Eye (tissue), 1 donor: ENCODE data around the gene ZNF521.

Experiments
- DNase-seq: peaks from one replicate; pipeline ENCODE4 v3.0.0-alpha.2; 2015

Gene ZNF521

GRCh38 chr18:25223899-25224886 lies 127.8 kb downstream of the ZNF521 start:
- DNase-seq, result no peak

- peak; percentile 38 for DNase-seq
Measured at GRCh38 chr18:25223211-25223610, 128.8 kb downstream of the ZNF521 start.

- DNase-seq, result no peak
Measured at GRCh38 chr18:25222648-25223047, 129.3 kb downstream of the ZNF521 start.

GRCh38 chr18:25210622-25211021 lies 141.3 kb downstream of the ZNF521 start:
- DNase-seq, result no peak

GRCh38 chr18:25192065-25192464 lies 159.9 kb downstream of the ZNF521 start:
- DNase-seq, result no peak

- DNase-seq, result no peak
Measured at GRCh38 chr18:25190472-25190871, 161.5 kb downstream of the ZNF521 start.

GRCh38 chr18:25189391-25190185 lies 162.4 kb downstream of the ZNF521 start:
- DNase-seq, result no peak

- DNase-seq, result peak; percentile 70
Measured at GRCh38 chr18:25187521-25188192, 164.3 kb downstream of the ZNF521 start.

- DNase-seq, result no peak
Measured at GRCh38 chr18:25186871-25187270, 165.1 kb downstream of the ZNF521 start.

- DNase-seq, result no peak
Measured at GRCh38 chr18:25181993-25182392, 170.0 kb downstream of the ZNF521 start.

- DNase-seq, result no peak
Measured at GRCh38 chr18:25181581-25181980, 170.4 kb downstream of the ZNF521 start.

GRCh38 chr18:25180973-25181548 lies 170.9 kb downstream of the ZNF521 start:
- DNase-seq, result no peak

- no peak for DNase-seq
Measured at GRCh38 chr18:25177631-25178030, 174.3 kb downstream of the ZNF521 start.

GRCh38 chr18:25176518-25177042 lies 175.4 kb downstream of the ZNF521 start:
- no peak for DNase-seq

GRCh38 chr18:25175558-25176517 lies 176.1 kb downstream of the ZNF521 start:
- no peak for DNase-seq

GRCh38 chr18:25174324-25174723 lies 177.6 kb downstream of the ZNF521 start:
- peak; percentile 62 for DNase-seq

- DNase-seq, result no peak
Measured at GRCh38 chr18:25171334-25171733, 180.6 kb downstream of the ZNF521 start.

GRCh38 chr18:25170402-25170801 lies 181.6 kb downstream of the ZNF521 start:
- no peak for DNase-seq

- DNase-seq, result no peak
Measured at GRCh38 chr18:25169701-25170100, 182.3 kb downstream of the ZNF521 start.

- DNase-seq, result peak; percentile 57
Measured at GRCh38 chr18:25167612-25168410, 184.2 kb downstream of the ZNF521 start.
